HG02973 (cell line): ENCODE results near the gene GNG12.

Experiments
- ATAC-seq: cut with Tn5 transposase; IDR thresholded peaks from one replicate; pipeline ENCODE4 v1.9.1; 2021; ENCODE audit warnings: moderate library complexity; ENCODE audit not compliant: unreplicated experiment

Gene GNG12

DNA sequence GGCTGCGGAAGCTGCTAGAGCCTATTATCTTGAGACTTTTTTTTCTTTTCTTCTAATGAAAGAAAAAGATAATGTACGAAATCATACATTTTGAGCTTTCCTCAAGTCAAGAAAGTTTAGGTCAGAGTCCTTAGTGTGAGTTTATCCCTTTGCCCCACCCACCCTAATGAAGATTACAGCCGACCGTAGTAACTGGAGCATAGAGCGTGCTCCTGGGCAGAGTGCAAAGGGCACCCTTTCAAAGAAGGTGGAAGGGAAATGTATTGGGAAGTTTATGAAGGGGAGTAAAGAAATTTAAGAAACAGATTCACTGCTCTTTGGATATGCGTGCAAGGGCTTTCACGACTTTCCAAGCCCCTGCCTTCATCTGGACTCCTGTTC, 17.2 kb downstream of the GNG12 start:
- no peak for ATAC-seq

DNA sequence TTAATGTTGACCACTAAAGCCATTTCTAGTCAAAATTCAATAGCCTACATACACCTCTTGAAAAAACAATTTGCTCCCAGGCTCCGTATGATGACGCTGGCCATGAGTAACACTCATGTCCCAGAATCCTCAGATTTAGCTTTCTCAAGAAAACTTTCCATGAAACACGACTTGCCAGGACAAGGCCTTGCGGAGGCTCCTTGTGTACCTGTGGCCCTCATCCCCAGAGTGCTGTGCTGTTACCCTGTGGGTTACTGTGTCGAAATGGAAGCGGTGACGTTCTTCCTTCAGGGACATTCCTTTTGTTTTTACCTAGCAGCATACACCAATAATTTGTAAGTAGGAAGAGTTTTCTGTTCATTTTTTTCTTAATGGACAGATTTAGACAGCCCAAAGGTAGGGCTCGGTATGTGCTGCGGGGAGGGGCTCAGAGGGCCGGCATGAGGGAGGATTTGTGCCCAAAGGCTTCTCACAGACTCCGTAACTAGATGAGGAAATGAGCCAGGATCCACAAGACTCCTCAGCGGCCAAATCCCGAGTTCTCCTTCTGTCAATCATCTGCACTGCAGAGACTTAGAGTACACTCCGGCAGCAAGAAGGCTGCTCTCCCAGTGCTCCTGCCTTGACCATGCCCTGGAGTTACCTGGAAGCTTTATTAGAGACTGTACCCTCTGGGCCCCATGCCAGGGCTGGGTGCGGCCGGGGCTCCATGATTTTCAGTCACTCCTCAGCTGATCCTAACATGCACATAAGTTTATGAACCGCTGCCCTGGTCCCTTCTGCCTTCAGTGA, 17.8 kb downstream of the GNG12 start:
- ATAC-seq = no peak

DNA sequence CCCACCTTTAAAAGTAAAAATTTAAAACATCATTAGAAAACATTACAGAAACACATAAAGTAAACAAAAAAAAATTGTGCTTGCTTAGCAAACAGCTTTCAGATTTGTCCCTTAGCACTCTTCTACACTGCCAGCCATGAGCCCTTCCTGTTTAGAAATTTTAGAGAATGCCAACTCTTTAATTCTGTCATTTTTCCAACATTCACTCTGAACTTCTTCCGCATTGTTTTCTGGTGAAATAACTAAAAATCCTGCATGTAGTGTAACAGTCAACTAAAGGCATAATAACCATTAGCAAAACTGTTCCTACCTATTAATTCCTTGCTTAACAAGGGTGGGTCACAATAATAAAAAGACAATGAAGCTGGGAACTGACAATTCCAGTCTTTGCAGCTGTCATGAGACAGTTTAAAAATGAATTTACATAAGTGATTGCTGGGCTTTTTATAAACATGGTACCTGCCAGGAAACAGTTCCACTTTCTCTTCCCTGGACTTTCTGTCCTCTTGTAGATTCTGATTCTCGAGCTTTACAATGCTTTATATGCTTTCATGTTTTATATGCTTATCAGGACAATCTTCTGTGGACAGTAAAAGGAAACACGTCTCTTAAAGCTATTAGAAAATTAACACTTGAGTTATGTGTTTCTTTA, 19.0 kb downstream of the GNG12 start:
- ATAC-seq = no peak

DNA sequence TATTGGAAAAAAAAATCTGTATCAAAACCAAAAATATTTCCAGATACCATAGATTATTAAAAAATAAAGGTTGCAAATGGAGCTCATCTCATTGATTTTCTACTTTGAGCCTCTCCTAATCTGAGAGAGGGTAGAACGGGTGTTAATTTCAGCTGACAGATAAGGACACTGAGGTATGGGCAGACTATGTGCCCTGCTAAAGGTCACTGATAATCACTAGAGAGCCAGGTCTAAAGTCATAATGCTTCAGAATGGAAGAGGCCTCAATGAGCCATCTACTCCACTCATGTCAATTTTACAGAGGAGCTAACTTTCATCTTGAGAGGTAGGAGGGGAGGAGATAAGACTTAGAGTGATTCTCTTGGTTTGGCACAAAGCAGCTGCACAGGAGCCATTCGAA, 21.0 kb downstream of the GNG12 start:
- ATAC-seq = no peak

DNA sequence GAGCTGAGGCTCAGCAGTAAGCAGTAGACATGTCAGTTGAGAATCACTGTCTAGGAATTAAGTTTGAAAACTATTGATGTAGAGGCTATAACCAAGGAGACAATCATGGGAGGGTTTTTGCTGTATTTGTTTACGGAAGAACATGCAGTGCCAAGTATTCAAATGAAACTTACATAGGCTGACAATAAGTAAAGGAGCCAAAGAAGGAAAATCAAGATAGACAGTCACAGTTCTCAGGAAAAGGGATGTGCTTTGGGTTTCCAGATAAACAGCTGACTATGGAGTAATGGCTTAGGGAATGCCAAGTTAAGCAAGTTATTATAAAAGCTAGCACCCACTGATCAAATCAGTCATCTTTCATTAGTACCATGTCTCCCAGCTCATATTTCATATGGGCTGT, 21.5 kb downstream of the GNG12 start:
- no peak for ATAC-seq

DNA sequence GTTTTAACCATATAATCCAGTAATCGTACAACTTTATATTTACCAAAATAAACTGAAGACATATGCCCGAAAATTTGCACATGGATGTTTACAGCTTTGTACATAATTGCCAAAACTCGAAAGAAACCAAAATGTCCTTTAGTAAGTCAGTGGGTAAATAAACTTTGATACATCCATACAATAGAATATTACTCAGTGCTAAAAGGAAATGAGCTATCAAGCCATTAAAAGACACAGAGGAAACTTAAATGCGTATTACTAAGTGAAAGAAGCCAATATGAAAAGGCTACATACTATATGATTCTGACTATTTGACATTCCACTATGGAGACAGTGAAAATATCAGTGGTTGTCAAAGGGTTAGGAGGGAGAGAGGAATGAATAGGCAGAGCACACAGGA, 23.4 kb downstream of the GNG12 start:
- no peak for ATAC-seq

DNA sequence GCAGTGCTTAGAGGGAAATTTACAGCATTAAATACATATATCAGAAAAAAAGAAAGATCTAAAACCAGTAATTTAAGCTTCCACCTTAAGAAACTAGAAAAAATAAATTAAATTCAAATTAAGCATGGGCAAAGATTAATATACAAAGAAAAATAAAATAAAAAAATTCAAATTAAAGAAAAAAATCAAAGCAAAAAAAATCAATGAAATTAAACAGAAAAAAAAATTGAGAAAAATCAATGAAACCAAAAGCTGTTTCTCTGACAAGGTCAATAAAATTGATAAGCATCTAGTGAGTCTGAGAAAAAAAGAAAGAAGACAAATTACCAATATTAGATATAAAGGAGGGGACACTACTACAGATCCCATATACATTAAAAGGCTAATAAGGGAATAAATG, 26.0 kb downstream of the GNG12 start:
- ATAC-seq = no peak

DNA sequence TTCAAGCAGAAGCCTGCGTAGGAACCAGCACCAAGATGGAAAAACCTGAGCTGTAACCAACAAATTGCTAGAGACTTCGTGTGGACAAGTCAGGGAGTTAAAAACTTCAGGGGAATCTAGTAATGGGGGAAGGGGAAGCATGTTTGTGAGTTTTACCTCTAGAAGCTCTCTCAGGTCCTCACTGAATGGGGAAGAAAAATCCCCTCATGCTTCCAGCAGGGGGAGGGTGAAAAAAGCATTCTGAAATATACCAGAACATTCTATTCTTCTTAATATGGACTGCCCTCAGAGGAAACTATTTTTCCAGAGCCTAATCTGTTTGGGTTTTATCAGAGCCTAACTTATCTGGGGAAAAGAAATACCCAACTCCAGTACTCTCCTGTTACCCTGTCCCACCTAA, 28.6 kb downstream of the GNG12 start:
- ATAC-seq = no peak

DNA sequence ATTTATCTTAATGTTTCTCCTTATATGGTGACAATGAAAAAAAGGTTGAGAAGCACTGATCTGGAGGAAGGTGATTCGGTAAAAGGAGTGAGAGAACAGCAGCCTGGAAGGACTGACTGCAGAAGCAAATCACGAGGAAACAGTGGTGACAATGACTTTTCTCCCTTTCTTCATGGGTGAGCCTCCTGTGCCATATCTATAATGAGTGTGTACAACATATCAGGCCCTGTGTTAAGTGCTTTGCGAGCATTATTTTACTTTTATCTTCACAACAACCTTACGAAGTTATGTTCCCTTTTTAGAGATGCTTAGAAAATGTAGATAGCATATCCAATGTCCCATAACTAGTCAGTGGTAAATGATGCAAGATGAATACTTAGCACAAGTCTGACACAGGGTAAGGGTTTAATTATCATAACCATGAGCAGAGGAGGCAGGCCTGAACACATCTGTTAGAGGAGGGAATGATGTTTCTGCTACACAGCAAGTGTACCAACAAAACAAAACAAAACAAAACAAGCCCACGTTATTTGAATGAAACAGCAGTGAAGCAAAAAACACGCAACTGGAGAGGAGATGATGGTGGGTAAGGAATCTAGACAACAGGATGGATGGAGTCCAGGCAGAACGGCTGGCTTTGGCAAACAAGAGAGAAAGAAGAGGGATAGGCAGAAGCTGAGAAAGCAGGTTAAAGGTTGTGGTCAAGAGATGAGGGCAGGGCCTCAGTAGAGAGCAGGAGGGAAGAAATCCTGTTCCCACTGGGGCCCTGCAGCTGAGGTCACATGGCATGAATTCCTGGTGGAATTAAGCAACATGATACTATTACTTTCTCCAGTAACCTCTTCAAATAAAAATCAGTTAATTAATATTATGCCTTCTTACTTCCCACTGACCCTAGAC, 29.6 kb downstream of the GNG12 start:
- no peak for ATAC-seq

DNA sequence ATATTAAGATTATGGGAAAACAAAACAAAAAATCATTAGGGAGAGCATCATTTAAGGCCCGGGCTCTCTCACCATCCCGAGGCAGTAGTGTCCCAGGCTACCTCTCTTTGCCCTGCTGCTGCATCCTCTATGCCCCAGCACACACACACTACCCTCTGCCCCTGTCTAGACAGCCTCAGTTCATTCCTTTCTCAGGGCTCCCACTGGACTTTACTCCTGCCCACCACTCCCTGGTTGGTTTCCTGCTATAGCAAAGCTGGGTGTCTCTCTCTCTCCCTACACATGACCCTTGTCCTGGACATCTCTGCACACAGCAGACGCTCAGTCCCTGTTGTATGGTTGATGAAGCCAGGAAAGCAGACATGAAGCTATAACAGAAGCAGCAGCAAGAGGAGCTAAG, 30.7 kb downstream of the GNG12 start:
- no peak for ATAC-seq

DNA sequence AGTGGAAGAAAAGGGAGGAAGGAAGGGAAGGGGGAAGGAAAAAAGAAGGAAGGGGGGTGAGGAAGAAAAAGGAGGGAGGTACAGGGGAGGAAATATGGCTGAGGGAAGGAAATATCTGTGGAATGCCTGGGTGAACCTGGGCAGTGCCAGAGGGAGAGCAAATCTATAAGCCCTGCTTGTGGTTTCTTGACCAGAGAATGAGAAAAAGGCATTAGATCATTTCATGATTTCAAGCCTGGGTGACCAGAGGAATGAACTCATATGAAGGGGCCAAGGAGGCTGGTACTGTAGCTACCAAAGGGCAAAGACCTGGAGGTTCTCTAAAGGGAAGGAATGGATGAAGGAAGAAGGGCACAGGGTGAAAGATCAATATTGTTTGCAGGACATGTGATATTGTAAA, 31.4 kb downstream of the GNG12 start:
- no peak for ATAC-seq

DNA sequence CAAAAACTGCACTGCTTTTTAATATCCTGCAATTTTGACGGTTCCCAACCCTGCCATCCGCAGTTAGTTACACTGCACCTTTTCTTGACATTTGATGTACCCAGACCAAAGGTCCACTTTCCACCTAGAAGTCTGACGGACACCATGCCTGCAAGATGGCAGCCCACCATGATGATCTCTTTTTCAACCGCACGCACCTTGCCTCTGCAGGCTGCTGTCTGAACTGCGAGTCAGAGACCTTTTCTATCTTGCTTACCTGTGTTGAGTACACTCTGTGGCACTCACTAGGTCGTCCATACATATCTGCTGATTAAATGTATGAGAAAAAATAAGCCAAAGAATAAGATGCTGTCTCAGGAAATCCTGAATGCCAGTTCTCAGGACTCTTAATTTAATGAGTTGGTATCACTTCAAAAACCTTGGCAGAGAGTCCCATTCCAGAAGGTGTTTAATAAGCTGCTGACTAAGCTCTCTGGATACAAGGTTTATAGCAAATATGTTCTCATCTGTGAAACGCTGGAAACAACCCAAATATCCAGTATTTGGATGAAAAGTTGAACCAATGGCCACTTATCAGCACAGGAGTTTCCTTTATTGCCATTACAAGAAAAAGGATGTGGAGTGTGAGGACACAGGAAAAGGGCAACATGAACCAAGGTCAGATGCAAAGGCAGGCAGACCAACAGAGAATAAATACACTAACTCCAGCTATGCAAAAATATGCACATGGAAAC, 37.9 kb downstream of the GNG12 start:
- ATAC-seq = no peak

DNA sequence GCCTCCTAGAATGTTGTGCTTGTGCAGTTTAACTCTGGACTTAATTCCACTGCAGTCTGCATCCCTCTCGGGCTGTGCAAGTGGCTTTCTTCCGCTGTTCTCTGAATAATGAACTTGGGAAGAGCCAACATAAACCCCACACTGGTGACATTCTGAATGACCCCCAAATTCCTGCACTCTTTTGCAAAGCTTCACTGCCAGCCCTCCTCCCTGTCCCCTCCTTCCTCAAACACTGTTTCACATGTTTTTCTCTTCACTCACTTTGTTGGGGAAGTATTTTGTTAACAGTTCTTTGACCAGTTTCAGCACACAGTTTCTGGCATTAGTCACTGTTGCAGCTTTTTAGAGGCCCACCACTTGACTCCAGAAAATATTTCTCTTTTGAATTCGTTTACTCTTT, 39.7 kb downstream of the GNG12 start:
- ATAC-seq = no peak

DNA sequence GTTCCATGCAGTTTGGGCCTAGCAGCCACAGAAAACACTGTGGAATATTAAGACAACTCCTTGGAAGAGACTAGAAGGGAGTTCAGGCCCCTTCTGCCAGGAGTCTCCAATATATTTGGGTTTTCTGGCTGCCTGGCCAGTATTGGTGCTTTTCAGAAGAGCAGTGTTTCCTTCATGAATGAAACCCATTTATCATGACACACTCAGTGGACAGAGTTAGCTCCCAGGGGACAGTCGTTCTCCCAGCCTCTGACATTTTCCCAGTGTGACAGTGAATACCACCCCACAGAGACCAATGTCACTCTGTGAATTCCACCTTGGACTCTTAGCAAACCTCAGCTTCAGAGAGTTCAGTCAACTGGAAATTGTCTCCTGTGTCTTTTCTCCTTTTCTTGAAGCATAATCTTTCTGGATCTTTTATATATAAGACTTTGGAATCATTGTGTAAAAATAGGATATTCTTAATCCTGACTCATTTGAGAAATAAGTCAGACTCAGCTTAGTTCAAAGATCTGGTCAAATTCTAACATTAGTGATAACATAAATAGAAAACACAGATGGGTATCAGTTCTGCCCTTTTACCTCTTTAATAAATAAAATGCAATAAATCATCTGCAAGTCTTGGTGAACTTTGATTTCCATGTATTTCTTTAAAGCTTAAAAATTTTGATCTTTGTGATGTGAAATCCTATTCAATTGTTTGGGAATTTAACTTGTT, 40.4 kb downstream of the GNG12 start:
- no peak for ATAC-seq

DNA sequence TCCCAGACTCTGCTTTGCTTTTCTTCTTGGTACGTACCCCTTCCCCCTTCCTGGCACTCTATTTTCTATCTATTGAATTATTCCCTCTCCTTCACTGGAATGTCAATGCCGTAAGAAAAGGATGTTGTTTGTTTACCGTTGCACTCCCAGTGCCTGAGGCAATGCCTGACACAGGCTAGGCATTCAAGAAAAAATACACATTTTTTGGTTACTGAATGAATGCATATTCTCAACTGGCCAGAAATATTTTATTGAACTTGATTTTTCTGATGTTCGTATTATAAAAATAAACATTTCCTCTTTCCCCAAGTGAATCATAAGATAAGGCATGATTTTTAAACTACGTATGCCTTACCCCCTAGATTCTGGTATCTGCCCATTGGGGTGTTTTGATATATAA, 41.2 kb downstream of the GNG12 start:
- ATAC-seq = no peak

DNA sequence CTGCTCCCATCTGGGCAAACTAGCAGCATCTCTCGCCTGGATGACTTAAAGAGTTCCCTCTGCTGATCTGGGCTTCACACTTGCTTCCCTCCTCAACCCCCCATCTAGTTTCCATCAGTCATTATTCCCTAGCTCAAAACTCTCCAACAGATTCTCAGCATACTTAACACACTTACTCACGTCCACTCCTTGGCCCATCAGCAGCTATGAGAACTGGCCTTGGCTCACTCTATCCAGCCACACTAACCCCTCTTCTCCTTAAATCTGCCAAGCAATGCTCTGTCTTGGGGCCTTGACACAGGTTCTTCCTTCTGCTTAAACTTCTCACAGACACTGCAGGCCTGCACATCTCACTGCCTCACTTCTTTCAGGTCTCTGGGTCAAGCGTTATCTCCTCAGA, 41.6 kb downstream of the GNG12 start:
- no peak for ATAC-seq

DNA sequence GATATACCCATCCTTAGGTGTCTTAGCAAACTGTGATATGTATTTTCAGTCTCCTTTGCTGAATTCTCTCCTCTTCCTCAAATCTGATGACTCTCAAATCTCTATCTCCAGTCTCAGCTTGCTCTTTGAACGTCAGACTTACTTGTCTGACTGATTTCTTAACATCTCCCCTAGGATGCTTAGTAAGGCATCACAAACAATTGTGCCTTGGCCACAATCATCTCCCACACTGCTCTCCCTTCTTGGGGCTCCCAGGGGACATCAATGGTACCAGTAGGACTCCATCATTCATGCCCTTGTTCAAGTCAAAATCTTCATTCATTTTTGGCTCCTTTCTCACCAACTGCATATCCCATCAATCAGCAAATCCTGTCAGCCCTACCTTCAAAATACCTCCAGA, 42.0 kb downstream of the GNG12 start:
- ATAC-seq = no peak

DNA sequence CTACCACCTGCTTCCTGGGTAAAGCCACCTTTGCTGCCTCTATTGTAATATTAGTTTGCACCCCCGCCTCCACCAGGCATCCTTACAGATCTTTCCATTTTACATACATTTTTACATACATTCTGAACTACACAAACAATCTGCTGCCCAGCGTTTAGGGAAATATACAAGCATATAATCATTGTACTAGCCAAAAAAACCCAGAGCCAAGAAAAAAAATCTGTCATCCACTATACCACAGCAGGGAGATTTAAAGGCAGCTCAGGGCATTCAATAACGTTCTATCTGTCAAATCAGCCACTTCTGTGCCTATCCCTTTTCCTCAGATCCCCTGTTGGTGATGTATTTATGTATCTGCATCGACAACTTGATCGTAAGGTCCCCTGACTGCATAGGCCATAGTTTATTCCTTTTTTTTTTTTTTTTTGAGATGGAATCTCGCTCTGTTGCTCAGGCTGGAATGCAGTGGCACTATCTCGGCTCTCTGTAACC, 43.0 kb downstream of the GNG12 start:
- ATAC-seq = no peak

DNA sequence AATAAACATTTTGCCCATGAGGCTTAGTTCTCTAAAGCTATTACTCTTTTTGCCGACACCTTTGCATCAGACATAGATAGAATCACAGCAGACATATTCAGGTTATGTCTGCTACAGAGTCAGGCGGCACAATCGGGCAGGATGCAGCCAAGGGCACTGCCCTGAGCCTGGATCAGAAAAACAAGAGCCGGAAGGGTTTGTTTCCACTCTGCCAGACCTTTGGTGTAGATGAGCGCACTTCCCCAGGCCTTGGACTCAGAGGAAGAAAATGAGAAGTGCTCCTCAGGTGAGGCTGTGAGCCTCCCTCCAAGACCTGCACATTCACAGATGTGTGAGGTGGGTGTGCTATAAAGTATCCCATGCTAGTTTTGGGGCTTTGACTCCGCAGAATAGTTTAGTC, 43.7 kb downstream of the GNG12 start:
- no peak for ATAC-seq

DNA sequence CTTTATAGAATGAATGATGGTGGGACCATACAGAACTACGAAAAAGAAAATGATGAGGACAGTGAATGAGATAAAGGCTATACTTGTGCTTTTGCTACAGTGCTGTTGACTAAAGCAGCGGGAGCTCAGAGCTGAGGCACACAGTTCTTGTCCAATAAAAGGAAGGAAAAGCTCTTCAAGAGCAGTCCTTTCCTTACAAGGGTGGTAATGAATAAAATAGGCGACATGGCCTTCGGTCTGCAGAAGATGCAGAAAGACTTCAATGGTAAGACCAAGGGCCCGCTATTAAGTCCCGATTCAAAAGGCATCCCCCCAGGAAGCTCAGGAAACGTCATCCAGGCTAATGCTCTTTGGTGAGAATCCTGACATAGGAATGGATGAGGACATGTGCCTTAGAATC, 44.4 kb downstream of the GNG12 start:
- no peak for ATAC-seq
